HG03442 (cell line): ENCODE data around the gene SDF4.

ENCODE experiments used
- ATAC-seq: cut with Tn5 transposase; IDR thresholded peaks from one replicate; pipeline ENCODE4 v1.9.1; 2021; ENCODE audit warnings: mild to moderate bottlenecking, moderate library complexity; ENCODE audit not compliant: unreplicated experiment

Gene SDF4

DNA sequence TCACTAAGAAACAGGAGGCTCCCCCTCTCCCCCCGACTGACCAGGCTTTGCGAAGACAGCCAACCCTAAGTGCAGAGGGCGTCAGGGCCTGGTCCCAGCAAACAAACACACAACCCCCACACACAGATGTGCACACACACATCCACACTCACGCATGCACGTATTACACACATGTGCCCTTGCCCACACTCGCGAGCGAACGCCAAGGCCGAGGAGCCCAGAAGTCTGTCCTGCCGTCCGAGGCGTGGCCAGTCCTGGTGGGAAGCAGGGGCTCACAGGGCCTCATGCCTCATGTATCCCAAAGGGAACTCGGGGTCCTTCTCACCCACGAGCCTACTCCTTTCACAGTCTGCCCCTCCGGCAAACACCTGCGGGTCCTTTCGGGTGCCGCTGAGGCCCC, 2.0 kb downstream of the SDF4 start:
- no peak for ATAC-seq

DNA sequence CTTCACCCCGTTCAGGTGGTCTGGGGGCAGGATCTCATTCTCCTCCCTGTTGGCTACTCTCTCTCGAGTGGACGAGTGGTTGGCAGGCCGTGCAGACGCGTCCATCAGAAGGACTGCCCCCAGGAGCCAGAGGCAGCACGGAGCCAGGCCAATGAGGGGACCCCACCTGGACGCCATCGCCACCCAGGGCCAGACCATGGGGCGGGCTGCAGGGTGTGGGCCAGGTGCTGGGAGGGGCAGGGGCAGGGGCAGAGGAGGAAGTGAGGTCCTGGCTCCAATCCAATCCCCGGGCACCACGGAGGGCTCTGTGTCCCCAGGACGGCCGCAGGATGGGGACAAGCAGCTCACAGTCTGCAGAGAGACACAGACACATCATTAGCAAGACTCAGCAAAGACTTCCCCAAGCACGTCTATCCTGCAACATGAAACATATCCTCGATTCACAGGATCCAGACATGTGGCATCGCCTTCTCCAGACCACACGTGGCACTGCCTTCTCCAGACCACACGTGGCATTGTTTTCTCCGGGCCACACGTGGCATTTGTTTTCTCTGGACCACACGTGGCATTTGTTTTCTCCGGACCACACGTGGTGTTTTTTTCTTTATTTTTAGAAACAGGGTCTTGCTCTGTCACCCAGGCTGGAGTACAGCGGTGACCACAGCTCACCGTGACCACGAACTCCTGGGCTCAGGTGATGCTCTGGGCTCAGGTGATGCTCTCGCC, 3.0 kb downstream of the SDF4 start:
- no peak for ATAC-seq

DNA sequence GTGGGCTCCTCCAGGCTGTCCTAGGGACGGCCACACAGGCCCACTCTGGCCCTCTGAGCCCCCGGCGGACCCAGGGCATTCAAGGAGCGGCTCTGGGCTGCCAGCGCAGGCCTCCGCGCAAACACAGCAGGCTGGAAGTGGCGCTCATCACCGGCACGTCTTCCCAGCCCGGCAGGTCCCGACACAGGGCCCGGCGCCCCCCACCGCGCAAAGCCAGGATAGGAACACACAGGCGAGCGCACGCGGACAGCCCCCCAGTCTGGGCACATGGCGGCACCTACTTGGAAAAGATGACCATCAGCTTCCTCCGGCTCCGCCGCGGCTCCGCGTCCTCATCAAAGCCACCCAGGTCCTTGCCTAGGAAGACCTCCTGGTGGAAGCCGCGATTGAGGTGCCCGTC, 3.6 kb downstream of the SDF4 start:
- no peak for ATAC-seq

DNA sequence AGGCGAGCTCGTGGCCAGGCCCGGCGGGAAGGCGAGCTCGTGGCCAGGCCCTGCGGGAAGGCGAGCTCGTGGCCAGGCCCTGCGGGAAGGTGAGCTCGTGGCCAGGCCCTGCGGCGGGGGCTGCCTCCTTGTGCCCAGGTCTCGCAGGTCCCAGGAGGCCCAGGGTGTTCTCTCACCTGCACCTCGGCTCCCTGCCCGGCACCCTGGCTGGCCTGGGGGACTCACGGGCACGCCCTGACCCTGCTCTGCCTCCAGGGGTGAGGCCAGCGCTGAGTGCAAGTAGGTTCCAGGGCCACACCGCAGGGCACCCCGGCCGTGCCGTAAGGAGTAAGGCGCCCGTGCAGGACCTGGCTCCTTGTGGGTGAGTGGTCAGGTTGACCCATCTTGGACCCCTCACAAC, 4.4 kb downstream of the SDF4 start:
- ATAC-seq, result no peak

DNA sequence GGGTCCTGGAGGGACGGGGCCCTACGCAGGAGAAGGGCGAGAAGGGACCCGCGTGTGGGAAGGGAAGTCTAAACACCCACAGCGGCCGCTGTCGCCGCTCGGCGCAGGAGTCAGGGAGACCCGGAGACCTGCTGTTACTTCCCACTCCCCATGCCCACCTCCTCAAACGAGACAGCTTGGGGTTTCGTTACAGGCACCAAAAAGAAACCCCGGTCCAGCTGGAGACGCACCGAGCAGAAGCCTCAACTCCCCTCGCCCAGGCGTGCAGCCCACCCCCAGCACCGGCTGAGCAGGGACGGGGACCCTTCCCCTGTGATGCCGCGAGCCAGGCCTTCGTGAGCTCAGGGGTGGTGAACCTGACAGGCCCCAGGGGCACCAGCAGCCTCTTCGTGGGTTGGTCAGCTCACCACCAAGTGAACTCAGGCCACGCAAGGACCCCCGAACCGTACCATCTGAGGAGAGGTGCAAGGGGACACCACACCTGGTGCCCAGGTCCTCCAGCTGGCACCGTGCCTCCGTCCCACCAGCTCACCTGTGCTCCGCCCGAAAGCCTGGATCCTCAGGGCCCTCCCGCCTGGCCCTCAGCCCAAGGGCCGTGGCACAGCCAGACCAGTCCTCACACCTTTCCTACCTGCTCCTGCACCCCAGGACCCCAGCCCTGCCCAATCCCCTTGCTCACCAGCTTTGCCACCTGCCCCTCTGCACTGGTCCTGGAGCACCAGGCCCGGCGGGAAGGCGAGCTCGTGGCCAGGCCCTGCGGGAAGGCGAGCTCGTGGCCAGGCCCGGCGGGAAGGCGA, 5.0 kb downstream of the SDF4 start:
- ATAC-seq, result no peak

DNA sequence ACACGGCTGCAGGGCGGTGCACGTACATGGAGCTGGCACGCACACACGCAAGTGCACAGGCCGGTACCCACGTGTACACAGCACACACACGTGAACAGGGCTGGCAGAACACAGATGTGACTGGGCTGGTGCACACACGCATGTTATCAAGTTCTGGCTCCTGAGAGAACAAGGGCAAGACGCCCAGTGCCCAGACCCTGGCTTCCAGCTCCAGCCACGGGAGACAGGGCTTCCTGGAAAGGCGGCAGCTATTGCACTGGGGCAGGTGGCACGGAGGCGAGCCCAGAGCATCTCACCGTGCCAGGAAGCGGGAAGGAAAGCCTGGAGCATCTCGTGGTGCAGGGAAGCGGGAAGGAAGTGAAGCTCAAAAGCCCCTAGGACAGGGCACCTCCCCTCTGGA, 5.9 kb downstream of the SDF4 start:
- no peak for ATAC-seq

DNA sequence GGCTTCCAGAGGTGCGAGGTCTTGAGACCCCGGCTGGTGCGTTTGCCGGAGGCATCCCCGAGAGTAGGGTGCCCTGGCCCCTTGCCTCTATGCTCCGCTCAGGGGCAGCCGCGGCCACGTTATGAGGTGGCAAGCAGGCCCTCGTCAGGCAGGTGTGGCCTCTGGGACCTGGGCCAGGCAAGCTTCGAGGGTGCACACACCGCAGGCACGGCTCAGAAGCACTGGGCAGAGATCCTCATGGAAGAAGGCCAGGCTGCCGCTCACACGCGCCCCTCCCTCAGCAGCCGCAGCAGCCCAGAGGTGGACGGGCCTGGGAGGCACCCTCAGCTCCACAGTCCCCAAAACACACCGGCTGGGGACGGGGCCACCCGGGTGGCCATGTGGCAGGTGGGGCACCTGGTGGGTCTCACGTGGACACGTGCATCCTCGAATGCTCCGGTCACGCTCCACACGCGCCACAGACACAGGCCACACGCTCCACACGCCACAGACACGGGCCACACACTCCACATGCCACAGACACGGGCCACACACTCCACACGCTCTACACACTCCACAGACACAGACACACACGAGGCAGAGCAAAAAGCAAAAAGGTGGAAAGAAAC, 6.5 kb downstream of the SDF4 start:
- no peak for ATAC-seq

DNA sequence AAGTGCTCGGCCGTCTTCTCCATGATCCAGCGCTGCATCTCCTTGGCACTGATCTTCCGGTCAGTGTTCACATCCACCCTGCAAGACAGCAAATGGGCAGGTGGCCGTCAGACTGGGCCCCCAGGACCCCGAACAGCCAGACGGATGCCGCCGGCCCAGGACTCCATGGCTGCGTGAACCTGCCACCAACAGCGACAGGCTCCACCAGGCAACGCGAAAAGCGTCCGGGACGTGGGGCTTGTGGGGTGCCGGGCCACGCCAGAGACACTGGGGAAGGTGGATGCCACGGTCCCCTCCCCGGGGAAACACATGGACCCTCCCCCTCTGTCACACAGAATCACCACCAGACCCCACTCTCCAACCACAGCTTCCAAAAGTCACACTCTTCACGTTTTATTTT, 7.9 kb downstream of the SDF4 start:
- ATAC-seq, result no peak

DNA sequence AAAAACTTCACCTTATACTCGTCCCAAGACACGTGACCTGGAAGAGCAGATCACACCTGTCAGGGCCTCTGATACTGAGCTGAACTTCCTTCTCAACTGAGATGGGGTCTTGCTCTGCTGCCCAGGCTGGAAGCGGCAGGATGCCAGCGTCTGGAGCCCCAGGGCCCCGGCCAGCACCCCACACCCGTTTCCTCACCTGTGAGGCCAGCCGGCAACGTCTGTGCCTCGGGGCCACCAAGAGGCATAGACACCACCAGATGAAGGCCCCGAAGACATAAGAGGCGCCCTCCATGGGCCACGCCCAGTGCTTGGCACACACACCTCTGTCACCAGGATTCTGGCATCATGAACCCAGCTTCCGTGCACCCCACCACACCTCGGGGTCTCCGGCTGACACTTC, 8.5 kb downstream of the SDF4 start:
- no peak for ATAC-seq

DNA sequence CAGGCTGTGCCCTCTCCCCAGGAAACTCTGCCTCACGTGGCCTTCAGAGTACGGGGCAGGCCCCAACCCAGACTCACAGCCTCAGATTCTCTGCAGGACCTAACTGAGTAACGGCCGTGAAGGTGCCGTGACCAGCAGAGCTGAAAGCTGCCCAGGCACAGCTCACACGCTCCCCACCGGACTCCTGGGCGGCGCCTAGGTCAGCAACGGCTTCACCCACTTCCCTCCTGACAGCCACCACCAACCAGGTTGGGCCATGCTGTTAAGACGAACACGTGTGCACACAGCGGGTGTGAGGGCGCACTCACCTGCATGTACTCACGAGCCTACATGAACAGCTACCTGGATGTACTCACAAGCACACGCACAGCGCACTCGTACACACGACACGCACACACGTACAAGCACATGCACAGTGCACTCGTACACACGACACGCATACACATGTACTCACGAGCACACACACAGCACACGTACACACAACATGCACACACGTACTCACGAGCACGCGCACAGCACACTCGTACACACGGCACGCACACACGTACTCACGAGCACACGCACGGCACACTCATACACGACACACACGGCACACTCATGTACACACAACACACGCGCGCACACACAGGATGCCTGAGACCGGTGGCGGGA, 9.1 kb downstream of the SDF4 start:
- ATAC-seq, result no peak

DNA sequence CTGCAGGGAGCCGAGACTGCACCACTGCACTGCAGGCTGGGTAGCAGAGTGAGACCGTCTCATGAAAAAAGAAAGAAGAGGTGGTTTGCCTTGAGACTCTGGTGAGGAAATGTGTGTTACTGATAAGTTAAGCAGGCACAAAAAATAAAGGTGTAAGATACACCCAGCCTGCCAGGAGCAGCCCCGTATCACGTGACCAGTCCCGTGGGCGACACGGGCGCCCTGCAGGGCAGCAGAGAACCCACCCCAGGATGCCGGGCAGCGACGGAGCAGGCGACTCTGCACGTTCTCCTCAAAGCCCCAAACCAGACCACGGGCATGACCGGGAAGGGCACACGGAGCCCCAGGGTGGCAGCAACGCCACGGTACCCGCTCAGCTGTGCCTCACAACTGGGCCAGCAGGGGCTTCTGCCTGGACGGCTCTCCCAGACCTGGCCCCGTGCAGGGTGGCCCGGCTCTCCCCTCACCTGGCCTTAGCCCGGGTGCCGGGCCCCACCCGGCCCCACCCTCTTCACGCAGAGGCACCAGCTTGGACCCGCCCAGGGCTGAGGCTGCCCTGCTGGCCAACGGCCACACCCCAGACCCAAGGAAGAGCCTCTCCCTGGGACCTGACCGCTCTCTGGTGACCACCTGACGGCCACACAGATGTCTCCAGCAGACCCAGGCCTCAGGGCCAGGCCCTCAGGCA, 9.8 kb downstream of the SDF4 start:
- no peak for ATAC-seq

DNA sequence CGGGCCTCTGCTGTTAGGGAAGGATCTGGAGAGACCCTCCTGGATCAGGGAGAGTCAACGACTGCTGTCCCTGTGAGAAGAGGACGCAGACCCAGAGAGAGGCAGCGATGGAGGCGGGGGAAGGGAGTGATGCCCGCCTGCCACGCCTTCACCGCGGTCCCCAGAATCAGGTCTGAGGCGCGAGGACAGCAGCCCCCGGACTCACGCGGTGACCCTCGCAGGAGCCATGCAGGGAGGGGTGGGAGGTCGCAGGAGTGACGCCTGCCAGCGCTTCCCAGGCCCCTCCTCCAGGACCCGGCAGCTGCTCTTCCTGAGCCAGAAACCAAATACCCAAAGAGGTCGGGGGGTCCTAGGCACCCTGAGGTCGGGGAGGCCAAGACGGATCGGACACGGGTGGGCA, 11.6 kb downstream of the SDF4 start:
- no peak for ATAC-seq

DNA sequence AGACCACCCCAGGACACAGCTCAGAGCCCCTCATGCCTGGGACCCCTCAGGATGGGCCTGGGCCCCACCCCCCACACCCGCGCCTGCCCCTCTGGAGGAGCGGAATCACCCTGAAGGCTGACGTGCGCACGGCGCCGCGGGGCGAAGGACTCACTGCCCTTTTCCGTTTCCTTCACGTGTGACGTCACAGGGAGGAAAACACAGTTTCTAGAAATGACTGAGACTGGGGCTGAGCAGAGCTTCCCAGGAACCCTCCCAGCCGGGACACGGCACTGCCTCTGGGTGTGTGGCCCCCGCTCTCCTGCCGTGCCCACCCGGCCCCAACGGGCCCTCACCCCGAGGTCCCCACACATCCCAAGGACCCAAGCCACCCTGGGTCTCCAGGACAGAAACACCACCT, 12.5 kb downstream of the SDF4 start:
- no peak for ATAC-seq

DNA sequence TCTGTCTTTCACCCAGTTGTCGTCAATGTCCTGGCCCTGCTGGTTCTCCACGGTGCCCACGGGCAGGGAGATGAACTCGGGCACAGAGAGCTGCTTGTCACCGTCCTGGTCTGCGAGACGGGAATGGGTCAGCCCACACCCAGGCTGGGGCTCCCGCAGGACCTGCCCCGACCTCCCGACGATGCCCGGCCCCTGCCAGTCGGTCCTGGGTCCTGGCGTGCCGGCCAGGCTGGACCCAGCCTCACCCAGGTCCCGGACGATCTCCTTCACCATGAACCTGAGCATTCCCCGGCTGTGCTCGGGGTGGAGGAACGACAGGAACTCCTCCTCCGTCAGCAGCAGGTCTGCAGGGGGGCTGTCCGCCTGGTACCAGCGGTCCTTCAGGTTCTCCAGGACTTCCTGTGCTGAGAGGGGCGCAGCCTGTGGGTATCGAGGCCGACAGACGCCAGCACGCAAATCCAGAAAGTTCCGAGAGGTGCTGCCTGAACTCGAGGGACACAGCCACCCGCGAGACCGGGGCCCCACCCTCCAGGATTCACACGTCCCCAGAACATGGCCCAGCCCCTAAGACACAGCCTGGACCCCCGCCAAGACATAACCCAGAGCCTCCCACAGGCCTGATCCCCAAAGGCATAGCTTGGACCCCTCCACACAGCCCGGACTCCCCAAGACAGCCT, 13.1 kb downstream of the SDF4 start:
- no peak for ATAC-seq

DNA sequence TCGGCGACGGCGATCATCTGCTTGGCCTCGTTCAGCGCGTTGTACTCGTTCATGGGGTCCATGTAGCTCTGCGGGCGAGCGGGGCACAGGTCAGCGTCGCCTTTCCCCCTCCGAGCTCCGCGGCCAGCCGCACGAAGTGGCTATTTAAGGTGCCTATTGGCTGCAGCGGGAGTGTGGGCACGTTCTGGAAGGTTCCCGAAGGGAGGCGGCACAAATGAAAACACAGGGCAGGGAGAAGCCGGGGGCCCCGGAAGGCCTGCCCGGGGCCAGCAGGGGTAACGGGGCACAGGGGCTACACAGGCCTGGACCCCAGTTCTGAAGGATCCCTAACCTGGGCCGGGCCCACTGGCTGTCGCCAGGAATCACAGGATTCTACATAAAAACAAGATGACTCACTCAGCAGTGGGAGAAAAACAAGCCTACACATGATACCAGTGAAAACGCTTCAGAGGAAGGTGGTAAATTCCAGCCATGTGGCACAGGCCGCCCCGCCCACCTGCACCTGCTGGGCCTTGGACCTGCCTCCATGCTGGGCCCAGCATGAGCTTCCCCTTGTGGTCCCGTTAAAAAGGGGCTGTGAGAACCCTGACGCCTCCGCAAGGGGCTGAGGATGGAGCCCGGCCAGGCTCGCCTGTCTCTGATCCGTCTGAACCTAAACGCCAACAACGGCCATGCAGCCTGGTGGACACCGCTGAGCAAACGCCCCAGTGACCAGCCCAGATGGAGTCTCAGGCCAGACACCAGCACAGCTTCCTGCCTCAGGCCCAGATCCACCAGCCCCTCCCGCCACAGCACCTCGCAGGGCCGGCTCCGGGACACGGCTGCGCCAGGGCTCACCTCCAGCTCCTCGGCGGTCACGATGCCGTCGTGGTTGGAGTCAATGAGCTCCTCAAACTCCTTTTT, 13.9 kb downstream of the SDF4 start:
- no peak for ATAC-seq

DNA sequence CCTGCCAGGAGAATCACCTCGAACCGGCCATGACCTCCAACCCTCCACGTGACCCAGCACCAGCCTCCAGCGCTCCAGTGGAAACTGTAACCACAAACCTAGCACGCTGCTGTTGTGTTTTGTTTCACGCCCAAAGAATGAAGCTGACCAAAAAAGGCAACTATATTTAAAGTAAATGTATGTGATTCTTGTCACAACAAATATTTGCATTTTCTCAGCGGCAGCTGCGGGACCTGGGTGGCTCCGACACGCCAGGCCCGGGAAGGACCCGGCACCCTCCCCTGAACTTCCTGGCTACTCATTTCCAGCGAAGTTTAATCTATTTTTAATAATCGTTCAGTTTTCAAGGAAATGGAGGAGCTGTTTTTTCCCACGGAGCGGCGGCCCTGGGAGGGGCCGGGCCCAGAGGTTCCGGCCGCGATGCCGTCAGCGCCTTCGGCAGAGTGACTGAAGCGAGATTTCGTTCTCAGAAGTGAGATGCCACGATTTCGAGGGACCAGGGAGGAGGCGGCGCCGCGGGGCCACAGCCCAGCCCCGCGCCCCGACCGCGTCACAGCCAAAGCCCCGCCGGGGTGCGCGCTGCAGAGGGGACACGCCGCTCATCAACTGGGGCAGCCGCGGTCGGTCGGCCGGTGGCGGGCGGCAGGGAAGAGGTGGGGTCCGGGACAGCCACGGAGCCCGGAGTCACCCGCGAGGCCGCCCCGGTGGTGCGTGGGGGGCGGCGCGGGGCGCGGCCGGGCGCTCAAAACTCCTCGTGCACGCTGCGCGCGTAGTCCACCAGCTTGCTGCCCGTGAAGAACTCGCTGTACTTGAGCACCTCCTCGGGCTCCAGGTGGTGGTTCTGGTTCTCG, 14.8 kb downstream of the SDF4 start:
- no peak for ATAC-seq

DNA sequence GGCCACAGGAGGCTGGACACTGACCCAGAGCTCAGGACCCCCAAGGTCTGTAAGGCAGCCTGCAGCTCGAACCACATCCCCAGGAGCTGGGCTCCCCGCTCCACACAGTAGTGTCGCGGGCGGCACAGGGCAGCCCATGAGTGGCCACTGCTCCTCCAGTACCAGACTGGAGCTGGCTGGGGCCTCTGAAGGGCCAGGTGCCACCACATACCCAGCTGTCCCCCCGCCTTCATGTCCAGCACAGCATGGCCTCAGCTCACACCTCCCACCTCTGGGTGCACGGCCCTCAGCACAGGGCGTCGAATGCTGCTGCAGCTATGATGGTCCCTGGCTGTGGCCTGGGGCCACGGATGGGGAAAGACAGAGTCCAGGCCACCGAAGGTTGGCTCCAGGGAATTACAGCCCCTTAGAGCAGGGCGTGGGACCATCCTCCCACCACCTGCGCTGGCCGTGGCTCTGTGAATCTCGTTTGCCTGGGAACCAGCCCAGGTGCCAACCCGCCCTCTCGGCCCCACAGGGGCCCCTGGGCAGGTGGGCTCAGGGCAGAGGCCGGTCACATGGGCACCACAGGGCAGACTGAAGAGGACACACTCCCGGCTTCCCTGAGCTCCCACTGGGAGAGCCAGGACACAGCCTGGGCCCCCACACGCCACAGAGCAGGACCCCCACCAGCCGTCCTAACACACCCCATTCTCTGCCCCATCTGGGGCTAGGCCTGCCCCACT, 15.8 kb downstream of the SDF4 start:
- ATAC-seq, result no peak

DNA sequence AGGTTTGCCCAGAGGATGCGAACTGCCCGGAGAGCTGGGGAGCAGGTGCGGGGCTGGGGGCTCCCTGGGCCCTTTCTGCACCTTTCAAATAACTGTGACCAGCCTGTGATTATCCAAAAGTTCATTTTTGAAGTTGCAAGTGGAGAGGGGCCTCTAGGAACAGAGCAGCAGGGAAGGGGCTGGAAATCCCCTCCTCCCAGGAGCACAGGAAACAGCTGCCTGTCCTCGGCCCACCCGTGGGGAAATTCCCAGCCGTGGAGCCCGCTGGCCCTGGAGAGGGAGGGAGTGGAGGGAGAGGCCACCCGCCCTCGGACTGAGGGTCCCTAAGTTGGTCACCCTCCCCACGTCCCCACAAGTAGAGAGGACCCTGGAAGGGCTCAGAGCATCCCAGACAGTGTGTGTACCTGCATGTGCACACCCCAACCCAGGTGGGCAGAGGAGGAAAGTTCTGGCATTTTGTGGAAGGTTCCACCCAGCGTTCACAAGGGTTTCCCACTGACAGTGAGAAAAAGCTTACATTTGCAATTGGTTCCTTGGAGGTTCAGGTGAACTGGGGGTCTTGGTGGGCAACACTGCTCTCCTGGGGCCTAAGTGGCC, 16.6 kb downstream of the SDF4 start:
- ATAC-seq, result no peak
